Activated CD8-positive, alpha-beta memory T cell treated with anti-CD3 and anti-CD28 coated beads, Interleukin-2, amount 10 ng/mL, durations not matched to agents 7 days and 5 days (primary cell): ENCODE results near the gene MRS2. TPM values are rescaled to one million over a fixed set of nuclear protein-coding genes. Genes with fewer than 3 reads are reported as not detected.

ENCODE experiments used
- total RNA-seq, 2 experiments: library from RNA; stranded (reverse); gene quantifications; one replicate each; pipeline ENCODE4 v1.2.3, GENCODE V29; 2021

Gene MRS2
- total RNA-seq, 2 experiments from 2014 or later, result 18.4 to 22.1 TPM

Other genes starting within 250 kb of the MRS2 start
- not detected for gene DCDC2, start 44.9 kb upstream of the MRS2 start, total RNA-seq
- under 1 TPM; 0.42 to 0.58 TPM for gene GPLD1, start 86.6 kb downstream of the MRS2 start, total RNA-seq
- gene ALDH5A1, start 92.0 kb downstream of the MRS2 start, total RNA-seq, result 1 to 10 TPM; 3.7 to 6.5 TPM
- gene KIAA0319, start 243.3 kb downstream of the MRS2 start, total RNA-seq, result under 1 TPM in 1 of 2 experiments, not detected in 1; 0.06 TPM